ENCODE data around the gene LRRC4. TPM values are rescaled to one million over a fixed set of nuclear protein-coding genes. Genes with fewer than 3 reads are reported as not detected.

The LRRC4 gene
- total RNA-seq, 1 donor = 1.3 TPM

GRCh38 chr7:128027485-128027980 is 3.7 kb downstream of the LRRC4 start:
- Histone ChIP-seq H3K27me3 (ENCODE audit: insufficient read depth, low read length) (no peaks in the 10 kb centered on the region), H3K4me1 (ENCODE audit: insufficient read depth, low read length) (peaks cover 68% of the 10 kb centered on the region), H3K9me3 (ENCODE audit: low read depth, low read length) (no peaks in the 10 kb centered on the region), H3K4me3 (ENCODE audit: low read length) (no peak overlapping the region)

GRCh38 chr7:128026551-128026950 is 4.7 kb downstream of the LRRC4 start:
- H3K4me1 ChIP-seq (ENCODE audit: insufficient read depth, low read length) = peaks cover 66% of the 10 kb centered on the region
- H3K27me3 ChIP-seq (ENCODE audit: insufficient read depth, low read length) = no peaks in the 10 kb centered on the region
- H3K4me3 ChIP-seq (ENCODE audit: low read length) = no peak overlapping the region
- no peaks in the 10 kb centered on the region for H3K9me3 ChIP-seq (ENCODE audit: low read depth, low read length)

GRCh38 chr7:128025819-128026218 is 5.4 kb downstream of the LRRC4 start:
- peaks cover 66% of the 10 kb centered on the region for H3K4me1 ChIP-seq (ENCODE audit: insufficient read depth, low read length)
- H3K9me3 ChIP-seq (ENCODE audit: low read depth, low read length) = no peaks in the 10 kb centered on the region
- H3K4me3 ChIP-seq (ENCODE audit: low read length) = no peak overlapping the region
- no peaks in the 10 kb centered on the region for H3K27me3 ChIP-seq (ENCODE audit: insufficient read depth, low read length)

GRCh38 chr7:128025380-128025779 is 5.9 kb downstream of the LRRC4 start:
- Histone ChIP-seq H3K4me3 (ENCODE audit: low read length) (no peak overlapping the region), H3K9me3 (ENCODE audit: low read depth, low read length) (no peaks in the 10 kb centered on the region), H3K4me1 (ENCODE audit: insufficient read depth, low read length) (peaks cover 62% of the 10 kb centered on the region)

GRCh38 chr7:128024151-128024550 is 7.1 kb downstream of the LRRC4 start:
- Histone ChIP-seq H3K9me3 (ENCODE audit: low read depth, low read length) (no peaks in the 10 kb centered on the region), H3K4me1 (ENCODE audit: insufficient read depth, low read length) (peaks cover 54% of the 10 kb centered on the region), H3K4me3 (ENCODE audit: low read length) (no peak overlapping the region), H3K27me3 (ENCODE audit: insufficient read depth, low read length) (no peaks in the 10 kb centered on the region)

More at GRCh38 chr7:128025380-128025779, 5.9 kb downstream of the LRRC4 start:
- no peaks in the 10 kb centered on the region for H3K27me3 ChIP-seq (ENCODE audit: insufficient read depth, low read length)

- H3K9me3 ChIP-seq (ENCODE audit: low read depth, low read length) = no peaks in the 10 kb centered on the region
These were observed 8.4 kb downstream of the LRRC4 start for GRCh38 chr7:128022631-128023532.

GRCh38 chr7:128021366-128021765 is 9.9 kb downstream of the LRRC4 start:
- H3K4me1 ChIP-seq (ENCODE audit: insufficient read depth, low read length) = peaks cover 35% of the 10 kb centered on the region
- H3K27me3 ChIP-seq (ENCODE audit: insufficient read depth, low read length) = no peaks in the 10 kb centered on the region
- H3K9me3 ChIP-seq (ENCODE audit: low read depth, low read length) = no peaks in the 10 kb centered on the region

More at GRCh38 chr7:128022631-128023532, 8.4 kb downstream of the LRRC4 start:
- Histone ChIP-seq H3K4me3 (ENCODE audit: low read length) (no peak overlapping the region), H3K4me1 (ENCODE audit: insufficient read depth, low read length) (peaks cover 47% of the 10 kb centered on the region), H3K27me3 (ENCODE audit: insufficient read depth, low read length) (no peaks in the 10 kb centered on the region)

GRCh38 chr7:128020159-128020558 is 11.1 kb downstream of the LRRC4 start:
- Histone ChIP-seq H3K27me3 (ENCODE audit: insufficient read depth, low read length) (no peaks in the 10 kb centered on the region), H3K4me3 (ENCODE audit: low read length) (no peak overlapping the region), H3K4me1 (ENCODE audit: insufficient read depth, low read length) (peaks cover 23% of the 10 kb centered on the region), H3K9me3 (ENCODE audit: low read depth, low read length) (no peaks in the 10 kb centered on the region)

More at GRCh38 chr7:128021366-128021765, 9.9 kb downstream of the LRRC4 start:
- no peak overlapping the region for H3K4me3 ChIP-seq (ENCODE audit: low read length)

- no peaks in the 10 kb centered on the region for H3K27me3 ChIP-seq (ENCODE audit: insufficient read depth, low read length)
- H3K9me3 ChIP-seq (ENCODE audit: low read depth, low read length) = no peaks in the 10 kb centered on the region
- no peak overlapping the region for H3K4me3 ChIP-seq (ENCODE audit: low read length)
- peaks cover 14% of the 10 kb centered on the region for H3K4me1 ChIP-seq (ENCODE audit: insufficient read depth, low read length)
These were observed 11.9 kb downstream of the LRRC4 start for GRCh38 chr7:128019288-128019687.

- no peaks in the 10 kb centered on the region for H3K9me3 ChIP-seq (ENCODE audit: low read depth, low read length)
- H3K27me3 ChIP-seq (ENCODE audit: insufficient read depth, low read length) = no peaks in the 10 kb centered on the region
- H3K4me1 ChIP-seq (ENCODE audit: insufficient read depth, low read length) = peaks cover 7% of the 10 kb centered on the region
- H3K4me3 ChIP-seq (ENCODE audit: low read length) = no peak overlapping the region
These were observed 13.1 kb downstream of the LRRC4 start for GRCh38 chr7:128017862-128018845.

- Histone ChIP-seq H3K9me3 (ENCODE audit: low read depth, low read length) (no peaks in the 10 kb centered on the region), H3K4me3 (ENCODE audit: low read length) (no peak overlapping the region), H3K4me1 (ENCODE audit: insufficient read depth, low read length) (no peaks in the 10 kb centered on the region), H3K27me3 (ENCODE audit: insufficient read depth, low read length) (no peaks in the 10 kb centered on the region)
These were observed 13.8 kb downstream of the LRRC4 start for GRCh38 chr7:128017460-128017859.

- Histone ChIP-seq H3K27me3 (ENCODE audit: insufficient read depth, low read length) (no peaks in the 10 kb centered on the region), H3K4me3 (ENCODE audit: low read length) (no peak overlapping the region), H3K9me3 (ENCODE audit: low read depth, low read length) (no peaks in the 10 kb centered on the region), H3K4me1 (ENCODE audit: insufficient read depth, low read length) (no peaks in the 10 kb centered on the region)
These were observed 16.4 kb downstream of the LRRC4 start for GRCh38 chr7:128014811-128015210.

- H3K9me3 ChIP-seq (ENCODE audit: low read depth, low read length) = no peaks in the 10 kb centered on the region
- H3K27me3 ChIP-seq (ENCODE audit: insufficient read depth, low read length) = no peaks in the 10 kb centered on the region
- H3K4me1 ChIP-seq (ENCODE audit: insufficient read depth, low read length) = no peaks in the 10 kb centered on the region
- no peak overlapping the region for H3K4me3 ChIP-seq (ENCODE audit: low read length)
These were observed 20.0 kb downstream of the LRRC4 start for GRCh38 chr7:128011131-128011661.

- no peaks in the 10 kb centered on the region for H3K4me1 ChIP-seq (ENCODE audit: insufficient read depth, low read length)
- no peaks in the 10 kb centered on the region for H3K27me3 ChIP-seq (ENCODE audit: insufficient read depth, low read length)
- no peaks in the 10 kb centered on the region for H3K9me3 ChIP-seq (ENCODE audit: low read depth, low read length)
- no peak overlapping the region for H3K4me3 ChIP-seq (ENCODE audit: low read length)
These were observed 20.7 kb downstream of the LRRC4 start for GRCh38 chr7:128010391-128011127.

Data from mononuclear cell (primary cell).